Smooth muscle cell (in vitro differentiated cells): Measurements from ENCODE around the gene VSIR. TPM values are rescaled to one million over a fixed set of nuclear protein-coding genes. Genes with fewer than 3 reads are reported as not detected.

Experiments
- DNase-seq: peaks from one replicate; lab custom pipeline; 2025; ENCODE audit not compliant: unreplicated experiment; lab: John Stamatoyannopoulos, UW
- H2AFZ ChIP-seq: fragments of 200-600 bp; sonication (generic); 2 replicates; pipeline ENCODE4 v1.6.0; 2016; ENCODE audit warnings: antibody characterized with exemption, low read depth, mild to moderate bottlenecking
- H3F3A ChIP-seq: fragments of 200-600 bp; sonication (generic); 2 replicates; pipeline ENCODE4 v1.6.0; 2017; ENCODE audit warnings: antibody characterized with exemption, low read depth
- H3K27ac ChIP-seq: fragments of 200-600 bp; sonication (generic); 2 replicates; pipeline ENCODE4 v1.5.1; 2016; ENCODE audit warnings: low read depth, mild to moderate bottlenecking
- H3K27me3 ChIP-seq: fragments of 200-600 bp; sonication (generic); 2 replicates; pipeline ENCODE4 v1.6.1; 2016; ENCODE audit warnings: low read depth, mild to moderate bottlenecking
- H3K36me3 ChIP-seq: fragments of 200-600 bp; sonication (generic); 2 replicates; pipeline ENCODE4 v1.5.1; 2016; ENCODE audit warnings: low read depth
- H3K4me1 ChIP-seq: fragments of 200-600 bp; sonication (generic); 2 replicates; pipeline ENCODE4 v1.5.1; 2016; ENCODE audit warnings: low read depth
- H3K4me2 ChIP-seq: fragments of 200-600 bp; sonication (generic); 2 replicates; pipeline ENCODE4 v1.6.0; 2016; ENCODE audit warnings: mild to moderate bottlenecking
- H3K4me3 ChIP-seq: fragments of 200-600 bp; sonication (generic); 2 replicates; pipeline ENCODE4 v1.5.1; 2016; ENCODE audit warnings: mild to moderate bottlenecking
- H3K79me2 ChIP-seq: fragments of 200-600 bp; sonication (generic); 2 replicates; pipeline ENCODE4 v1.6.0; 2016; ENCODE audit warnings: low read depth, mild to moderate bottlenecking
- H3K9ac ChIP-seq: fragments of 200-600 bp; sonication (generic); 2 replicates; pipeline ENCODE4 v1.6.0; 2016; ENCODE audit warnings: low read depth
- H3K9me3 ChIP-seq: fragments of 200-600 bp; sonication (generic); replicated peaks from 2 replicates; pipeline ENCODE4 v1.5.1; 2016; ENCODE audit warnings: low read depth
- H4K20me1 ChIP-seq: fragments of 200-600 bp; sonication (generic); 2 replicates; pipeline ENCODE4 v1.6.0; 2016; ENCODE audit warnings: low read depth
- CTCF ChIP-seq: fragments of 200-600 bp; sonication (generic); IDR thresholded peaks from 2 replicates; pipeline ENCODE4 v1.5.1; 2017; ENCODE audit warnings: borderline replicate concordance, mild to moderate bottlenecking, antibody characterized with exemption; ENCODE audit not compliant: insufficient read depth, poor library complexity, severe bottlenecking
- WGBS: methylation state at CpG from one replicate; pipeline ENCODE4 v1.1.7; 2016; ENCODE audit warnings: low lambda C conversion rate; 5-methylcytosine and 5-hydroxymethylcytosine counted together
- polyA plus RNA-seq: library from polyadenylated mRNA; unstranded; fragments of >200 nt; fragmentation: Nextera tagmentation; extraction: Ambion mirVana; gene quantifications from 2 replicates; pipeline ENCODE4 v1.2.1, GENCODE V29; 2016
- total RNA-seq: library from RNA; depleted of rRNA; stranded (reverse); fragments of >200 nt; gene quantifications from 2 replicates; pipeline ENCODE4 v1.2.3, GENCODE V29; 2014

The VSIR gene
- total and polyA plus RNA-seq, 2 experiments from 2014 or later, result 3.6 TPM

- DNase-seq, result no peak
- H3F3A ChIP-seq, result no peaks in the 10 kb centered on the region
- no peak overlapping the region for H3K9ac ChIP-seq
- H3K9me3 ChIP-seq, result no peaks in the 10 kb centered on the region
- no peak overlapping the region for H3K27ac ChIP-seq
- WGBS, result 87% methylated on average over 9 of the region's 9 CpGs
- H3K4me3 ChIP-seq, result no peak overlapping the region
- no peaks in the 10 kb centered on the region for H3K36me3 ChIP-seq
- peaks cover 27% of the 10 kb centered on the region for H3K27me3 ChIP-seq
- no peaks in the 10 kb centered on the region for H3K4me1 ChIP-seq
- H3K4me2 ChIP-seq, result no peak overlapping the region
- no peaks in the 10 kb centered on the region for H3K79me2 ChIP-seq
- no peak for TF ChIP-seq CTCF
- H4K20me1 ChIP-seq, result no peaks in the 10 kb centered on the region
- no peak overlapping the region for H2AFZ ChIP-seq
These were observed 7.4 kb upstream of the VSIR start for GRCh38 chr10:71780719-71781118.

- Histone ChIP-seq H3K4me2 (no peak overlapping the region), H3K27me3 (peaks cover 21% of the 10 kb centered on the region), H3F3A (no peaks in the 10 kb centered on the region), H2AFZ (no peak overlapping the region), H3K79me2 (no peaks in the 10 kb centered on the region), H3K4me3 (no peak overlapping the region), H3K27ac (no peak overlapping the region), H3K4me1 (no peaks in the 10 kb centered on the region), H4K20me1 (no peaks in the 10 kb centered on the region), H3K9me3 (no peaks in the 10 kb centered on the region), H3K9ac (no peak overlapping the region), H3K36me3 (no peaks in the 10 kb centered on the region)
- no peak for TF ChIP-seq CTCF
- 93% methylated on average over 7 of the region's 7 CpGs for WGBS
- DNase-seq, result no peak
These were observed 6.8 kb upstream of the VSIR start for GRCh38 chr10:71780156-71780555.

- H4K20me1 ChIP-seq, result no peaks in the 10 kb centered on the region
- 88% methylated on average over 6 of the region's 6 CpGs for WGBS
- no peak for DNase-seq
- H3F3A ChIP-seq, result no peaks in the 10 kb centered on the region
- no peak overlapping the region for H3K9ac ChIP-seq
- H3K79me2 ChIP-seq, result no peaks in the 10 kb centered on the region
- no peaks in the 10 kb centered on the region for H3K4me1 ChIP-seq
- H3K27me3 ChIP-seq, result peaks cover 19% of the 10 kb centered on the region
- H2AFZ ChIP-seq, result no peak overlapping the region
- H3K36me3 ChIP-seq, result no peaks in the 10 kb centered on the region
- no peak overlapping the region for H3K27ac ChIP-seq
- no peak for TF ChIP-seq CTCF
- no peaks in the 10 kb centered on the region for H3K9me3 ChIP-seq
- H3K4me3 ChIP-seq, result no peak overlapping the region
- H3K4me2 ChIP-seq, result no peak overlapping the region
These were observed 6.3 kb upstream of the VSIR start for GRCh38 chr10:71779641-71780040.

- H3K79me2 ChIP-seq, result no peaks in the 10 kb centered on the region
- H3F3A ChIP-seq, result no peaks in the 10 kb centered on the region
- no peak overlapping the region for H3K27ac ChIP-seq
- no peaks in the 10 kb centered on the region for H4K20me1 ChIP-seq
- no peak for DNase-seq
- H3K4me3 ChIP-seq, result no peak overlapping the region
- H3K4me1 ChIP-seq, result no peaks in the 10 kb centered on the region
- H3K4me2 ChIP-seq, result no peak overlapping the region
- no peak overlapping the region for H2AFZ ChIP-seq
- peaks cover 9% of the 10 kb centered on the region for H3K27me3 ChIP-seq
- WGBS, result 92% methylated on average over 11 of the region's 11 CpGs
- H3K36me3 ChIP-seq, result no peaks in the 10 kb centered on the region
- H3K9ac ChIP-seq, result no peak overlapping the region
- TF ChIP-seq CTCF, result no peak
- no peaks in the 10 kb centered on the region for H3K9me3 ChIP-seq
These were observed 4.9 kb upstream of the VSIR start for GRCh38 chr10:71778071-71778825.
